Activated CD4-positive, alpha-beta T cell treated with anti-CD3 and anti-CD28 coated beads, Interleukin-2, amount 50 U/mL, for 24 hours (primary cell): ENCODE measurements around the gene ALDH4A1.

Source experiments
- DNase-seq, 2 donors: peaks; one replicate each; pipeline ENCODE4 v3.0.0-alpha.2; 2020; ENCODE audit warnings: low read depth in 1 of 2, low spot score in 1 of 2

ALDH4A1 gene

GRCh38 chr1:18902523-18903290 is at the start of gene ALDH4A1:
Gene ALDH4A1, minus strand, starts transcription at chr1:18902555. Its CDS starts 32 bp downstream, at chr1:18902523.
- peak; percentile 69 to 92 for DNase-seq

- peak; percentile 33 to 81 for DNase-seq
Observed at GRCh38 chr1:18951818-18952391, 49.5 kb upstream of the ALDH4A1 start.

GRCh38 chr1:18951416-18951815 is 49.1 kb upstream of the ALDH4A1 start:
- DNase-seq, result no peak

GRCh38 chr1:18950401-18951026 is 48.2 kb upstream of the ALDH4A1 start:
- DNase-seq, result no peak

- DNase-seq, result no peak
Observed at GRCh38 chr1:18949686-18950400, 47.5 kb upstream of the ALDH4A1 start.

GRCh38 chr1:18948913-18949685 is 46.7 kb upstream of the ALDH4A1 start:
- no peak for DNase-seq

- peak in 1 of 2 donors; percentile 33 for DNase-seq
Observed at GRCh38 chr1:18948048-18948912, 45.9 kb upstream of the ALDH4A1 start.

- no peak for DNase-seq
Observed at GRCh38 chr1:18947570-18947969, 45.2 kb upstream of the ALDH4A1 start.

GRCh38 chr1:18946550-18947381 is 44.4 kb upstream of the ALDH4A1 start:
- no peak for DNase-seq

- no peak for DNase-seq
Observed at GRCh38 chr1:18945401-18945849, 43.1 kb upstream of the ALDH4A1 start.

GRCh38 chr1:18944810-18945209 is 42.5 kb upstream of the ALDH4A1 start:
- DNase-seq, result no peak

- no peak for DNase-seq
Observed at GRCh38 chr1:18943914-18944572, 41.7 kb upstream of the ALDH4A1 start.

- DNase-seq, result no peak
Observed at GRCh38 chr1:18943162-18943561, 40.8 kb upstream of the ALDH4A1 start.

GRCh38 chr1:18942340-18942739 is 40.0 kb upstream of the ALDH4A1 start:
- no peak for DNase-seq

GRCh38 chr1:18941221-18942141 is 39.1 kb upstream of the ALDH4A1 start:
- no peak for DNase-seq

GRCh38 chr1:18940303-18941020 is 38.1 kb upstream of the ALDH4A1 start:
- DNase-seq, result no peak
